Measurements from ENCODE around the gene CDK11B.

Gene CDK11B

GRCh38 chr1:1627261-1627828, 31.5 kb downstream of the CDK11B start:
- no peak for DNase-seq (ENCODE audit: low read depth)

GRCh38 chr1:1626207-1627141, 32.3 kb downstream of the CDK11B start:
- DNase-seq (ENCODE audit: low read depth), result no peak

- no peak for DNase-seq (ENCODE audit: low read depth)
These were observed 33.0 kb downstream of the CDK11B start for GRCh38 chr1:1625824-1626206.

- no peak for DNase-seq (ENCODE audit: low read depth)
These were observed 33.4 kb downstream of the CDK11B start for GRCh38 chr1:1625404-1625775.

- no peak for DNase-seq (ENCODE audit: low read depth)
These were observed 34.1 kb downstream of the CDK11B start for GRCh38 chr1:1624443-1625403.

GRCh38 chr1:1623631-1624442, 35.0 kb downstream of the CDK11B start:
- no peak for DNase-seq (ENCODE audit: low read depth)

GRCh38 chr1:1623181-1623630, 35.6 kb downstream of the CDK11B start:
- DNase-seq (ENCODE audit: low read depth), result no peak

GRCh38 chr1:1622788-1623094, 36.1 kb downstream of the CDK11B start:
- no peak for DNase-seq (ENCODE audit: low read depth)

- no peak for DNase-seq (ENCODE audit: low read depth)
These were observed 36.6 kb downstream of the CDK11B start for GRCh38 chr1:1622010-1622787.

GRCh38 chr1:1621173-1622009, 37.4 kb downstream of the CDK11B start:
- no peak for DNase-seq (ENCODE audit: low read depth)

- no peak for DNase-seq (ENCODE audit: low read depth)
These were observed 38.2 kb downstream of the CDK11B start for GRCh38 chr1:1620433-1621139.

GRCh38 chr1:1619917-1620361, 38.9 kb downstream of the CDK11B start:
- no peak for DNase-seq (ENCODE audit: low read depth)

- no peak for DNase-seq (ENCODE audit: low read depth)
These were observed 40.3 kb downstream of the CDK11B start for GRCh38 chr1:1618396-1619068.

GRCh38 chr1:1617925-1618324, 40.9 kb downstream of the CDK11B start:
- no peak for DNase-seq (ENCODE audit: low read depth)

- DNase-seq (ENCODE audit: low read depth), result no peak
These were observed 41.3 kb downstream of the CDK11B start for GRCh38 chr1:1617516-1617915.

GRCh38 chr1:1616838-1617237, 42.0 kb downstream of the CDK11B start:
- DNase-seq (ENCODE audit: low read depth), result no peak

GRCh38 chr1:1616045-1616790, 42.6 kb downstream of the CDK11B start:
- DNase-seq (ENCODE audit: low read depth), result peak; percentile 14
